Esophagus muscularis mucosa (tissue), 4 donors: ENCODE results near the gene RNF220. TPM values are rescaled to one million over a fixed set of nuclear protein-coding genes. Genes with fewer than 3 reads are reported as not detected.

Experiments
- DNase-seq: peaks from one replicate; pipeline ENCODE4 v3.0.0-alpha.2; 2017; ENCODE audit errors: extremely low spot score
- H3K27ac ChIP-seq, 4 donors: fragments of 200-600 bp; sonication (generic); replicated peaks in 1 of 4; 1 replicate in 3 of 4; 2 replicates in 1 of 4; pipeline ENCODE4 v1.5.1; 2016 to 2019; ENCODE audit warnings: mild to moderate bottlenecking in 1 of 4
- H3K27me3 ChIP-seq, 4 donors: fragments of 200-600 bp; sonication (generic); one replicate each; pipeline versions ENCODE4 v1.5.1 to v1.6.0; 2016 to 2019
- H3K36me3 ChIP-seq, 4 donors: fragments of 200-600 bp; sonication (generic); one replicate each; pipeline ENCODE4 v1.5.1; 2016 to 2019
- H3K4me1 ChIP-seq, 4 donors: fragments of 200-600 bp; sonication (generic); one replicate each; pipeline ENCODE4 v1.5.1; 2016 to 2019
- H3K4me3 ChIP-seq, 4 donors: fragments of 200-600 bp; sonication (generic); 1 replicate in 2 of 4; 2 replicates in 2 of 4; pipeline ENCODE4 v1.5.1; 2016 to 2019; ENCODE audit warnings: mild to moderate bottlenecking in 4 of 4, moderate library complexity in 1 of 4
- H3K9me3 ChIP-seq, 4 donors: fragments of 200-600 bp; sonication (generic); 1 replicate in 3 of 4; 2 replicates in 1 of 4; pipeline ENCODE4 v1.5.1; 2016 to 2019
- EP300 ChIP-seq: sonication (generic); formaldehyde crosslinking; IDR thresholded peaks from one replicate; pipeline ENCODE4 v1.6.1; 2017; ENCODE audit warnings: antibody characterized with exemption
- POLR2A ChIP-seq: fragments of 450-650 bp; IDR thresholded peaks from one replicate; pipeline ENCODE4 v1.6.1; 2017; ENCODE audit warnings: antibody characterized with exemption, moderate library complexity, mild to moderate bottlenecking, low read depth
- POLR2AphosphoS5 ChIP-seq, 2 donors: sonication (generic); formaldehyde crosslinking; IDR thresholded peaks; one replicate each; pipeline ENCODE4 v1.6.1; 2017; ENCODE audit warnings: antibody characterized with exemption in 2 of 2
- WGBS: methylation state at CpG from one replicate; pipeline ENCODE4 v1.1.5; 2018; 5-methylcytosine and 5-hydroxymethylcytosine counted together
- intact Hi-C: fragments of 100-400 bp; cut with DNase I; formaldehyde crosslinking; loops from one replicate; pipeline ENCODE4 v1.15.1; 2023
- total RNA-seq, 4 donors: library from RNA; depleted of rRNA; stranded (reverse); fragments of >200 nt; gene quantifications; one replicate each; pipeline versions ENCODE4 v1.1.0 to v1.2.1, GENCODE V29; 2016
- TF ChIP-seq, protein P1 (sequence below), 3 experiments: fragments of 200-600 bp in 2 of 3; fragments of 450-650 bp in 1 of 3; sonication (generic) in 2 of 3; IDR thresholded peaks; one replicate each; pipeline ENCODE4 v1.5.1; 2017 to 2019; ENCODE audit warnings: antibody characterized with exemption in 3 of 3, mild to moderate bottlenecking in 2 of 3, moderate library complexity in 1 of 3

RNF220 gene
- total RNA-seq, 4 donors from 2014 or later: 112 to 157 (median 126) TPM

- Histone ChIP-seq H3K9me3 (no peaks in the 10 kb centered on the region), H3K36me3 (peaks cover 20 to 98% (median 85%) of the 10 kb centered on the region in 4 donors), H3K27ac (peak overlapping the region; percentile 87 to 92 (median 90)), H3K27me3 (no peaks in the 10 kb centered on the region), H3K4me1 (peaks cover 37 to 58% (median 57%) of the 10 kb centered on the region in 4 donors), H3K4me3 (peak overlapping the region; percentile 10 to 33 (median 18))
- intact Hi-C loops: no loop called here
- no peak for DNase-seq
- TF ChIP-seq POLR2AphosphoS5 (IDR thresholded peaks at IDR 0.05) (peak; percentile 55 to 56), EP300 (no peak)
- WGBS: 69% methylated on average over 27 of the region's 28 CpGs
Measured at GRCh38 chr1:44646261-44647110, 241.4 kb downstream of the RNF220 start.

DNA sequence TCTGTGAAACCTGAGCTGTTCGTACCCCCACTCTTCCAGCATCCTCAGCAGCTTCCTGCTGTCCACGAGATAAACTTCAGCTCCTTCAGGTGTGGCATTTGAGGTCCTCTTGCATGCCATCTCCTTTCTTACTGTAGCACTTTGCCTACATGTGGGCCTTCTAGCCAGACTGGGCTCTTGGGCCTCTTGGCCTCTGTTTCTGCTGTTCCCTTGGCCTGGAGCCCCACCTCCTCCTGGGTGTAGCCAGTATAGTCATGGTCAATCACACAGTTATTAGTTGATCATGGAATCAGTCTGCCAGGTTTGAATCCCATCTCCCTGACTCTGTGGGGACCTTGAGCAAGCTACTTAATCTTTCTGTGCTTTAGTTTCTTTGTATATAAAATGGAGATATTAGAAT lies 242.8 kb downstream of the RNF220 start:
- intact Hi-C loops: no loop called here
- Histone ChIP-seq H3K4me3 (no peak overlapping the region), H3K36me3 (peaks cover 20 to 89% (median 80%) of the 10 kb centered on the region in 4 donors), H3K9me3 (no peaks in the 10 kb centered on the region), H3K4me1 (peaks cover 24 to 48% (median 46%) of the 10 kb centered on the region in 4 donors), H3K27me3 (no peaks in the 10 kb centered on the region), H3K27ac (peak overlapping the region in 2 of 4 donors; percentile 90 to 91)
- no peak for DNase-seq
- 84% methylated on average over 2 of the region's 2 CpGs for WGBS
- TF ChIP-seq POLR2A (no peak), POLR2AphosphoS5 (IDR thresholded peaks at IDR 0.05) (no peak), EP300 (no peak)
- TF ChIP-seq, protein P1, sequence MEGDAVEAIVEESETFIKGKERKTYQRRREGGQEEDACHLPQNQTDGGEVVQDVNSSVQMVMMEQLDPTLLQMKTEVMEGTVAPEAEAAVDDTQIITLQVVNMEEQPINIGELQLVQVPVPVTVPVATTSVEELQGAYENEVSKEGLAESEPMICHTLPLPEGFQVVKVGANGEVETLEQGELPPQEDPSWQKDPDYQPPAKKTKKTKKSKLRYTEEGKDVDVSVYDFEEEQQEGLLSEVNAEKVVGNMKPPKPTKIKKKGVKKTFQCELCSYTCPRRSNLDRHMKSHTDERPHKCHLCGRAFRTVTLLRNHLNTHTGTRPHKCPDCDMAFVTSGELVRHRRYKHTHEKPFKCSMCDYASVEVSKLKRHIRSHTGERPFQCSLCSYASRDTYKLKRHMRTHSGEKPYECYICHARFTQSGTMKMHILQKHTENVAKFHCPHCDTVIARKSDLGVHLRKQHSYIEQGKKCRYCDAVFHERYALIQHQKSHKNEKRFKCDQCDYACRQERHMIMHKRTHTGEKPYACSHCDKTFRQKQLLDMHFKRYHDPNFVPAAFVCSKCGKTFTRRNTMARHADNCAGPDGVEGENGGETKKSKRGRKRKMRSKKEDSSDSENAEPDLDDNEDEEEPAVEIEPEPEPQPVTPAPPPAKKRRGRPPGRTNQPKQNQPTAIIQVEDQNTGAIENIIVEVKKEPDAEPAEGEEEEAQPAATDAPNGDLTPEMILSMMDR (IDR thresholded peaks at IDR 0.05): no peak

GRCh38 chr1:44648529-44649250 lies 243.6 kb downstream of the RNF220 start:
- TF ChIP-seq, protein P1 (IDR thresholded peaks at IDR 0.05): no peak
- TF ChIP-seq POLR2AphosphoS5 (IDR thresholded peaks at IDR 0.05): no peak
- no peak for TF ChIP-seq EP300
- no peak for TF ChIP-seq POLR2A
- peaks cover 20 to 87% (median 78%) of the 10 kb centered on the region in 4 donors for H3K36me3 ChIP-seq
- H3K9me3 ChIP-seq: no peaks in the 10 kb centered on the region
- peaks cover 16 to 43% (median 38%) of the 10 kb centered on the region in 4 donors for H3K4me1 ChIP-seq
- intact Hi-C loops: no loop called here
- H3K27ac ChIP-seq: no peak overlapping the region
- 89% methylated on average over 13 of the region's 13 CpGs for WGBS
- DNase-seq: no peak
- no peak overlapping the region for H3K4me3 ChIP-seq
- no peaks in the 10 kb centered on the region for H3K27me3 ChIP-seq

DNA sequence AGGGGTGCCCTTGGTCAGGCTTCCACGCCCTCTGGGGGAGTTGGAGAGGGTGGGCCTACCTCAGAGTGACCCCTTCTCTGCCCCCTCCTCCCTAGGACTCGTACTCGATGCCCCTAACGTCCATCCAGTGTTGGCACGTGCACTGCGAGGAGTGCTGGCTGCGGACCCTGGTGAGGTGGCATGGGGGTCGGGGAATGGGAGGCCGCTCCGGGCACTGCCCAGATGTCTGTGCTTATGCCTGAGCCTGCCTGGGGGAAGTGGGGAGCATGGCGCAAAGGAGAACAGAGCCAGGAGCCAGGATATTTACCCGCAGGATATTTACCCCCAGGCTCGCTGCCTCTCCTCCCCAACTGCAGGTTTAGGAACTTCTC lies 244.7 kb downstream of the RNF220 start:
- Histone ChIP-seq H3K27ac (no peak overlapping the region), H3K4me3 (no peak overlapping the region), H3K9me3 (no peaks in the 10 kb centered on the region), H3K36me3 (peaks cover 23 to 86% (median 77%) of the 10 kb centered on the region in 4 donors), H3K4me1 (peaks cover 6 to 32% (median 27%) of the 10 kb centered on the region in 4 donors), H3K27me3 (no peaks in the 10 kb centered on the region)
- TF ChIP-seq POLR2A (no peak), EP300 (no peak), POLR2AphosphoS5 (IDR thresholded peaks at IDR 0.05) (no peak)
- TF ChIP-seq, protein P1 (IDR thresholded peaks at IDR 0.05): no peak
- WGBS: 97% methylated on average over 6 of the region's 13 CpGs
- intact Hi-C loops: loop anchor here (10.0 kb wide), 1 partner anchor 435 kb away; the partner anchor contains the start of gene DMAP1
- DNase-seq: no peak
